Measurements from ENCODE around the gene PDZD4. TPM values are rescaled to one million over a fixed set of nuclear protein-coding genes. Genes with fewer than 3 reads are reported as not detected.
A peak's percentile ranks its signal among the peaks of the same experiment; 100 is the strongest.

The PDZD4 gene
- total RNA-seq, 2 experiments from 2014 or later: not detected

- intact Hi-C loops (cut with micrococcal nuclease; ENCODE audit: unreplicated experiment): no loop called here
- Histone ChIP-seq H2AFZ (ENCODE audit: low read length) (no peak overlapping the region), H4K20me1 (ENCODE audit: insufficient read depth, low read length) (no peaks in the 10 kb centered on the region), H3K4me1 (ENCODE audit: insufficient read depth, low read length, poor library complexity, severe bottlenecking) (no peaks in the 10 kb centered on the region), H3K79me2 (ENCODE audit: insufficient read depth, low read depth, low read length) (no peaks in the 10 kb centered on the region), H3K27ac (ENCODE audit: low read depth, low read length, poor library complexity, severe bottlenecking) (no peak overlapping the region), H3K4me3 (ENCODE audit: low read depth, low read length, poor library complexity, severe bottlenecking) (no peak overlapping the region), H3K9me2 (ENCODE audit: insufficient read depth, low read length) (no peaks in the 10 kb centered on the region), H3K36me3 (ENCODE audit: insufficient read depth, low read length) (no peaks in the 10 kb centered on the region), H3K9me3 (ENCODE audit: low read length) (no peaks in the 10 kb centered on the region), H3K4me2 (ENCODE audit: low read length) (no peak overlapping the region)
- ChIA-PET POLR2A (interaction anchor here (0.5 kb wide), 1 partner anchor 404 kb away, joined by 3 read pairs; no protein-coding TSS in a partner anchor), CTCF (ENCODE audit: unreplicated experiment) (no interaction called here)
- no peak for DNase-seq (ENCODE audit: low spot score)
- BruUV-seq (replicated peaks): no TSS peak
- TF ChIP-seq EZH2phosphoT487 (IDR thresholded peaks at IDR 0.05; ENCODE audit: borderline replicate concordance, low read depth, low read length): no peak
- TF ChIP-seq CTCF (conservative IDR thresholded peaks at IDR 0.05; ENCODE audit: low read length): no peak
Observed at GRCh38 chrX:153876112-153876491, 45.8 kb upstream of the PDZD4 start.

- CTCF ChIA-PET (ENCODE audit: unreplicated experiment): no interaction called here
- POLR2A ChIA-PET: interaction anchor here (0.5 kb wide), 1 partner anchor 403 kb away, joined by 3 read pairs; no protein-coding TSS in a partner anchor
- H3K4me2 ChIP-seq (ENCODE audit: low read length): no peak overlapping the region
- H3K9me2 ChIP-seq (ENCODE audit: insufficient read depth, low read length): no peaks in the 10 kb centered on the region
- intact Hi-C loops (cut with micrococcal nuclease; ENCODE audit: unreplicated experiment): no loop called here
- H3K27ac ChIP-seq (ENCODE audit: low read depth, low read length, poor library complexity, severe bottlenecking): no peak overlapping the region
- BruUV-seq (replicated peaks): no TSS peak
- DNase-seq (ENCODE audit: low spot score): peak; percentile 44
- H3K9me3 ChIP-seq (ENCODE audit: low read length): no peaks in the 10 kb centered on the region
- no peak overlapping the region for H2AFZ ChIP-seq (ENCODE audit: low read length)
- H3K36me3 ChIP-seq (ENCODE audit: insufficient read depth, low read length): no peaks in the 10 kb centered on the region
- H4K20me1 ChIP-seq (ENCODE audit: insufficient read depth, low read length): no peaks in the 10 kb centered on the region
- TF ChIP-seq EZH2phosphoT487 (IDR thresholded peaks at IDR 0.05; ENCODE audit: borderline replicate concordance, low read depth, low read length): no peak
- H3K4me1 ChIP-seq (ENCODE audit: insufficient read depth, low read length, poor library complexity, severe bottlenecking): no peaks in the 10 kb centered on the region
- H3K79me2 ChIP-seq (ENCODE audit: insufficient read depth, low read depth, low read length): no peaks in the 10 kb centered on the region
- H3K4me3 ChIP-seq (ENCODE audit: low read depth, low read length, poor library complexity, severe bottlenecking): no peak overlapping the region
Observed at GRCh38 chrX:153875391-153876111, 45.2 kb upstream of the PDZD4 start.

GRCh38 chrX:153874366-153875125 lies 44.2 kb upstream of the PDZD4 start:
- Histone ChIP-seq H3K79me2 (ENCODE audit: insufficient read depth, low read depth, low read length) (no peaks in the 10 kb centered on the region), H2AFZ (ENCODE audit: low read length) (no peak overlapping the region), H3K27ac (ENCODE audit: low read depth, low read length, poor library complexity, severe bottlenecking) (no peak overlapping the region), H4K20me1 (ENCODE audit: insufficient read depth, low read length) (no peaks in the 10 kb centered on the region), H3K4me3 (ENCODE audit: low read depth, low read length, poor library complexity, severe bottlenecking) (no peak overlapping the region), H3K36me3 (ENCODE audit: insufficient read depth, low read length) (no peaks in the 10 kb centered on the region), H3K9me3 (ENCODE audit: low read length) (no peaks in the 10 kb centered on the region), H3K4me1 (ENCODE audit: insufficient read depth, low read length, poor library complexity, severe bottlenecking) (no peaks in the 10 kb centered on the region), H3K4me2 (ENCODE audit: low read length) (no peak overlapping the region), H3K9me2 (ENCODE audit: insufficient read depth, low read length) (no peaks in the 10 kb centered on the region)
- DNase-seq (ENCODE audit: low spot score): no peak
- CTCF ChIA-PET (ENCODE audit: unreplicated experiment): no interaction called here
- BruUV-seq (replicated peaks): no TSS peak
- intact Hi-C loops (cut with micrococcal nuclease; ENCODE audit: unreplicated experiment): no loop called here
- TF ChIP-seq CTCF (conservative IDR thresholded peaks at IDR 0.05; ENCODE audit: low read length) (no peak), EZH2phosphoT487 (IDR thresholded peaks at IDR 0.05; ENCODE audit: borderline replicate concordance, low read depth, low read length) (no peak)
- POLR2A ChIA-PET: no interaction called here

Data from OCI-LY7 (cell line).